ENCODE data around the gene TLE1. TPM values are rescaled to one million over a fixed set of nuclear protein-coding genes. Genes with fewer than 3 reads are reported as not detected.

The TLE1 gene
- total RNA-seq, 1 experiment from 2014 or later, result 13.6 TPM

- no peak for DNase-seq (ENCODE audit: low spot score)
- in situ Hi-C loops (cut with HindIII; ENCODE audit: low sequenced_read_pairs), result no loop called here
Measured at GRCh38 chr9:81536242-81537025, 152.9 kb downstream of the TLE1 start.

DNA sequence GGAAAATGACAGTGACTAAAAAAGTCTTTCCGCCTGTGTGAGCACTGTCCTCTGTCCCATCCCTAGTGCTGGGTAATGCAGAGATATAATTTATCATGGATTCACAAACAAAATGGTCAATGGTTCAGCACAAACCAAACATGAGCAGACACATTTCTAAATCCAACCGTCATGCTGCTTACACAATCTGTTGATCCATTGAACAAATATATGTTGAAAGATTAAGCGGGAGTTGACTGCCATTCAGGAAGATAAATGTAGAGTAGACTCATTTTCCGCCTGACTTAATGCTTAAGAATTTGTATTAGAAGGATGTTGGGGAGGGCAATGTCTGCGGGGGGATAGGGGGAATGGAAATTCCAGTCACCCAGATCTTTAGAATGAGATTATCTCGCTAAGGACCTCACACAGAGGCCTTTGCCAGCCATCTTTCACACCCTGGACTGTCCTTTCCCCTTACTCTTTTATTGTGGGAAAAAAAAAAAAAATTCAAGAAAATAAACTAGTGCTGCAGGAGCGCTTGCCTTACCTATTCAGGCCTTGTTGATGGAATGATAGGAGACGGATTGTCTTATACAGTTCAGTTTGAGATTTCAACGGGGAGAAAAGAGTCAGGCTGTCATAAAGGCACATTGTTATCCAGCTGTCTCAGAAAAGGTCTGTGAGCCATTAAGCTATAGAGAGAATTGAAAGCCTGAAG, 153.7 kb downstream of the TLE1 start:
- in situ Hi-C loops (cut with HindIII; ENCODE audit: low sequenced_read_pairs), result no loop called here
- DNase-seq (ENCODE audit: low spot score), result no peak

GRCh38 chr9:81534138-81534875, 155.0 kb downstream of the TLE1 start:
- in situ Hi-C loops (cut with HindIII; ENCODE audit: low sequenced_read_pairs), result no loop called here
- no peak for DNase-seq (ENCODE audit: low spot score)

Other genes with a start within 250 kb of the TLE1 start
- not detected in 2 replicates for gene SPATA31D4, start 238.9 kb upstream of the TLE1 start, total RNA-seq (2014; rRNA removed; shearing (Covaris generic))

Data from G401 (cell line).